Measurements from ENCODE around the gene TBC1D9B.

GRCh38 chr5:179953987-179954386 lies 46.3 kb upstream of the TBC1D9B start:
- no peak for TF ChIP-seq CTCF (conservative IDR thresholded peaks at IDR 0.05)
- no peak for TF ChIP-seq ZFX (IDR thresholded peaks at IDR 0.05)

All from C4-2B (cell line).